Vagina (tissue), 2 donors: ENCODE measurements around the gene IHH.

Experiments used
- CTCF ChIP-seq, 3 experiments: fragments of 450-650 bp in 2 of 3; fragments of 200-600 bp in 1 of 3; sonication (generic) in 1 of 3; IDR thresholded peaks; one replicate each; pipeline ENCODE4 v1.5.1; 2017 to 2019; ENCODE audit warnings: antibody characterized with exemption in 3 of 3, mild to moderate bottlenecking in 2 of 3, moderate library complexity in 2 of 3
- POLR2A ChIP-seq, 2 donors: fragments of 450-650 bp; IDR thresholded peaks; one replicate each; pipeline ENCODE4 v1.6.1; 2017; ENCODE audit warnings: antibody characterized with exemption in 2 of 2, mild to moderate bottlenecking in 2 of 2, moderate library complexity in 2 of 2
- POLR2AphosphoS5 ChIP-seq, 2 donors: sonication (generic); formaldehyde crosslinking; IDR thresholded peaks; one replicate each; pipeline ENCODE4 v1.9.0; 2017; ENCODE audit warnings: antibody characterized with exemption in 2 of 2, mild to moderate bottlenecking in 2 of 2, low read depth in 1 of 2; ENCODE audit not compliant: insufficient read depth in 1 of 2

GRCh38 chr2:219060821-219061791 lies at the start of gene IHH:
- no peak for TF ChIP-seq CTCF (IDR thresholded peaks at IDR 0.05)
- TF ChIP-seq POLR2A (IDR thresholded peaks at IDR 0.05): no peak
- TF ChIP-seq POLR2AphosphoS5 (IDR thresholded peaks at IDR 0.05; ENCODE audit: insufficient read depth in 1 of 2, low read depth in 1 of 2): no peak
